HepG2 (cell line): Measurements from ENCODE around the gene SLC29A3. TPM values are rescaled to one million over a fixed set of nuclear protein-coding genes. Genes with fewer than 3 reads are reported as not detected.

ENCODE experiments used
- ELF4 ChIP-seq: sonication (generic); formaldehyde crosslinking; IDR thresholded peaks from 2 replicates; pipeline ENCODE4 v1.5.0; 2020; ENCODE audit warnings: missing genetic modification reagents, mild to moderate bottlenecking, moderate library complexity, borderline replicate concordance
- GATAD2A ChIP-seq: IDR thresholded peaks from 2 replicates; pipeline ENCODE4 v1.6.1; 2016
- IRF2 ChIP-seq: IDR thresholded peaks from 2 replicates; pipeline ENCODE4 v1.6.1; 2018; ENCODE audit warnings: missing genetic modification reagents, missing compliant biosample characterization
- JUN ChIP-seq: sonication (generic); formaldehyde crosslinking; IDR thresholded peaks from 2 replicates; pipeline ENCODE4 v1.4.0; 2020; ENCODE audit warnings: mild to moderate bottlenecking, missing genetic modification reagents
- NBN ChIP-seq: fragments of 450-650 bp; conservative IDR thresholded peaks from 2 replicates; pipeline ENCODE4 v1.6.1; 2017
- SALL1 ChIP-seq: sonication (generic); formaldehyde crosslinking; IDR thresholded peaks from 2 replicates; pipeline ENCODE4 v1.8.0; 2022; ENCODE audit warnings: mild to moderate bottlenecking, missing genetic modification reagents
- SOX6 ChIP-seq, 2 experiments: fragments of 450-650 bp in 1 of 2; sonication (generic) in 1 of 2; formaldehyde crosslinking in 1 of 2; IDR thresholded peaks; 2 replicates each; pipeline versions ENCODE4 v1.4.0 to v1.6.1; 2017 to 2020; ENCODE audit warnings: antibody characterized with exemption in 1 of 2, mild to moderate bottlenecking in 1 of 2, missing genetic modification reagents in 1 of 2
- SP140L ChIP-seq: sonication (generic); formaldehyde crosslinking; IDR thresholded peaks from 2 replicates; pipeline ENCODE4 v1.4.0; 2020; ENCODE audit warnings: missing genetic modification reagents, borderline replicate concordance
- ZNF564 ChIP-seq: sonication (generic); formaldehyde crosslinking; IDR thresholded peaks from 2 replicates; pipeline ENCODE4 v1.8.1; 2023; ENCODE audit warnings: mild to moderate bottlenecking, missing genetic modification reagents
- polyA plus RNA-seq, 8 experiments: library from polyadenylated mRNA; depleted of rRNA in 3 of 8; stranded (reverse) in 7 of 8; unstranded in 1 of 8; fragments of >200 nt; fragmentation: Illumina TruSeq in 4 of 8; extraction: Trizol in 4 of 8; gene quantifications; 2 replicates each; pipeline versions ENCODE4 v1.2.1 to v1.2.3, GENCODE V29; 2011 to 2016; ENCODE audit warnings: low read depth in 4 of 8, missing spikeins in 1 of 8, mixed read lengths in 1 of 8; ENCODE audit not compliant: insufficient read depth in 1 of 8
- total RNA-seq, 5 experiments: library from RNA; depleted of rRNA; stranded (reverse); fragments of >200 nt; fragmentation: Illumina TruSeq; extraction: Trizol; gene quantifications; 2 replicates each; pipeline ENCODE4 v1.2.3, GENCODE V29; 2016; ENCODE audit warnings: low read depth in 1 of 5
- TF ChIP-seq, protein P1 (sequence below): sonication (generic); formaldehyde crosslinking; IDR thresholded peaks from 2 replicates; pipeline ENCODE4 v1.8.0; 2022; ENCODE audit warnings: missing genetic modification reagents, mild to moderate bottlenecking, inconsistent platforms, borderline replicate concordance
- TF ChIP-seq, protein P2 (sequence below): sonication (generic); formaldehyde crosslinking; IDR thresholded peaks from 2 replicates; pipeline ENCODE4 v1.5.0; 2020; ENCODE audit warnings: mild to moderate bottlenecking, missing genetic modification reagents, moderate library complexity
- TF ChIP-seq, protein P3 (sequence below): sonication (generic); formaldehyde crosslinking; IDR thresholded peaks from 2 replicates; pipeline ENCODE4 v1.9.0; 2022; ENCODE audit warnings: low read depth, missing genetic modification reagents
- TF ChIP-seq, protein P4 (sequence below): sonication (generic); formaldehyde crosslinking; IDR thresholded peaks from 2 replicates; pipeline ENCODE4 v1.4.0; 2020; ENCODE audit warnings: missing genetic modification reagents, borderline replicate concordance

SLC29A3 gene
- total and polyA plus RNA-seq, 2 of the 13 experiments (the other 11 are each of a cell fraction or from before 2014, with no cell fraction given): 8.6 to 11.8 TPM

DNA sequence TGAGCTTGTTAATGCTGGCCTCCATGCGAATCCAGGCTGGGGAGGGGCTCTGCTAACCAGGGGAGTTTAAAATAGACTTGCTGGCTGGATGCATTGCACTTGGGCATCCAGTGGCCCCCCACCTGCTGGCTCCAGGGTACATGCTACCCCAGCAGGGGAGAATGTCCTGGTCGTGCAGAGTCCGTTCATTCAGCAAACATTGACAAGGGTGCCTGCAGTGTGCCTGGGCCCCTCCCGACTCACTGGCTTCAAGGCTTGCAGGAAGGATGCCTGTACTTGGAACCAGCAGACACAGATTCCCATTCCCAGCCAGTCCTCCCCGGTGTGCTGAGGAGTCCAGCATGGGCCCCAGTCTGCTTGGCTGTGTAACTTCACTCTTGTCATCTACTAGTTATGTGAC lies 1.5 kb downstream of the SLC29A3 start (continued):
- no peak for TF ChIP-seq ELF4 (CRISPR knock-in tag)
- no peak for TF ChIP-seq SOX6 (IDR thresholded peaks at IDR 0.05)
- TF ChIP-seq SOX6 (CRISPR knock-in tag; IDR thresholded peaks at IDR 0.05): peak; percentile 44; the same call in 1 of the 2 replicates
- TF ChIP-seq, protein P1, sequence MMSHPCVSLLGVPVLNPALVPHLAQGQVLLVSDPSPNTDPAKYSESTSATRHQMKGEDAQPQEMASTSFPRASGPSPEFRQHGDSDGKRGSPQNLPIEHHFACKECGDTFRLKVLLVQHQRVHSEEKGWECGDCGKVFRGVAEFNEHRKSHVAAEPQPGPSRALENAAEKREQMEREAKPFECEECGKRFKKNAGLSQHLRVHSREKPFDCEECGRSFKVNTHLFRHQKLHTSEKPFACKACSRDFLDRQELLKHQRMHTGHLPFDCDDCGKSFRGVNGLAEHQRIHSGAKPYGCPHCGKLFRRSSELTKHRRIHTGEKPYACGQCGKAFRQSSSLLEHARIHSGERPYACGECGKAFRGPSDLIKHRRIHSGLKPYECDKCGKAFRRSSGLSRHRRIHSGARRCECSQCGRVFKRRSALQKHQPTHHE (CRISPR knock-in tag): no peak
- TF ChIP-seq NBN: no peak
- 0 out of 2 replicates have a peak, but pooled peaks have one; percentile 33 for TF ChIP-seq GATAD2A (CRISPR knock-in tag)
- TF ChIP-seq SP140L: no peak
- TF ChIP-seq, protein P2, sequence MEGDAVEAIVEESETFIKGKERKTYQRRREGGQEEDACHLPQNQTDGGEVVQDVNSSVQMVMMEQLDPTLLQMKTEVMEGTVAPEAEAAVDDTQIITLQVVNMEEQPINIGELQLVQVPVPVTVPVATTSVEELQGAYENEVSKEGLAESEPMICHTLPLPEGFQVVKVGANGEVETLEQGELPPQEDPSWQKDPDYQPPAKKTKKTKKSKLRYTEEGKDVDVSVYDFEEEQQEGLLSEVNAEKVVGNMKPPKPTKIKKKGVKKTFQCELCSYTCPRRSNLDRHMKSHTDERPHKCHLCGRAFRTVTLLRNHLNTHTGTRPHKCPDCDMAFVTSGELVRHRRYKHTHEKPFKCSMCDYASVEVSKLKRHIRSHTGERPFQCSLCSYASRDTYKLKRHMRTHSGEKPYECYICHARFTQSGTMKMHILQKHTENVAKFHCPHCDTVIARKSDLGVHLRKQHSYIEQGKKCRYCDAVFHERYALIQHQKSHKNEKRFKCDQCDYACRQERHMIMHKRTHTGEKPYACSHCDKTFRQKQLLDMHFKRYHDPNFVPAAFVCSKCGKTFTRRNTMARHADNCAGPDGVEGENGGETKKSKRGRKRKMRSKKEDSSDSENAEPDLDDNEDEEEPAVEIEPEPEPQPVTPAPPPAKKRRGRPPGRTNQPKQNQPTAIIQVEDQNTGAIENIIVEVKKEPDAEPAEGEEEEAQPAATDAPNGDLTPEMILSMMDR (CRISPR knock-in tag): peak; percentile 34
- TF ChIP-seq, protein P3, sequence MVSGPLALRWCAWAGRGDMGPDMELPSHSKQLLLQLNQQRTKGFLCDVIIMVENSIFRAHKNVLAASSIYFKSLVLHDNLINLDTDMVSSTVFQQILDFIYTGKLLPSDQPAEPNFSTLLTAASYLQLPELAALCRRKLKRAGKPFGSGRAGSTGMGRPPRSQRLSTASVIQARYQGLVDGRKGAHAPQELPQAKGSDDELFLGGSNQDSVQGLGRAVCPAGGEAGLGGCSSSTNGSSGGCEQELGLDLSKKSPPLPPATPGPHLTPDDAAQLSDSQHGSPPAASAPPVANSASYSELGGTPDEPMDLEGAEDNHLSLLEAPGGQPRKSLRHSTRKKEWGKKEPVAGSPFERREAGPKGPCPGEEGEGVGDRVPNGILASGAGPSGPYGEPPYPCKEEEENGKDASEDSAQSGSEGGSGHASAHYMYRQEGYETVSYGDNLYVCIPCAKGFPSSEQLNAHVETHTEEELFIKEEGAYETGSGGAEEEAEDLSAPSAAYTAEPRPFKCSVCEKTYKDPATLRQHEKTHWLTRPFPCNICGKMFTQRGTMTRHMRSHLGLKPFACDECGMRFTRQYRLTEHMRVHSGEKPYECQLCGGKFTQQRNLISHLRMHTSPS (CRISPR knock-in tag): peak; percentile 54; the same call in 1 of the 2 replicates
- TF ChIP-seq, protein P4, sequence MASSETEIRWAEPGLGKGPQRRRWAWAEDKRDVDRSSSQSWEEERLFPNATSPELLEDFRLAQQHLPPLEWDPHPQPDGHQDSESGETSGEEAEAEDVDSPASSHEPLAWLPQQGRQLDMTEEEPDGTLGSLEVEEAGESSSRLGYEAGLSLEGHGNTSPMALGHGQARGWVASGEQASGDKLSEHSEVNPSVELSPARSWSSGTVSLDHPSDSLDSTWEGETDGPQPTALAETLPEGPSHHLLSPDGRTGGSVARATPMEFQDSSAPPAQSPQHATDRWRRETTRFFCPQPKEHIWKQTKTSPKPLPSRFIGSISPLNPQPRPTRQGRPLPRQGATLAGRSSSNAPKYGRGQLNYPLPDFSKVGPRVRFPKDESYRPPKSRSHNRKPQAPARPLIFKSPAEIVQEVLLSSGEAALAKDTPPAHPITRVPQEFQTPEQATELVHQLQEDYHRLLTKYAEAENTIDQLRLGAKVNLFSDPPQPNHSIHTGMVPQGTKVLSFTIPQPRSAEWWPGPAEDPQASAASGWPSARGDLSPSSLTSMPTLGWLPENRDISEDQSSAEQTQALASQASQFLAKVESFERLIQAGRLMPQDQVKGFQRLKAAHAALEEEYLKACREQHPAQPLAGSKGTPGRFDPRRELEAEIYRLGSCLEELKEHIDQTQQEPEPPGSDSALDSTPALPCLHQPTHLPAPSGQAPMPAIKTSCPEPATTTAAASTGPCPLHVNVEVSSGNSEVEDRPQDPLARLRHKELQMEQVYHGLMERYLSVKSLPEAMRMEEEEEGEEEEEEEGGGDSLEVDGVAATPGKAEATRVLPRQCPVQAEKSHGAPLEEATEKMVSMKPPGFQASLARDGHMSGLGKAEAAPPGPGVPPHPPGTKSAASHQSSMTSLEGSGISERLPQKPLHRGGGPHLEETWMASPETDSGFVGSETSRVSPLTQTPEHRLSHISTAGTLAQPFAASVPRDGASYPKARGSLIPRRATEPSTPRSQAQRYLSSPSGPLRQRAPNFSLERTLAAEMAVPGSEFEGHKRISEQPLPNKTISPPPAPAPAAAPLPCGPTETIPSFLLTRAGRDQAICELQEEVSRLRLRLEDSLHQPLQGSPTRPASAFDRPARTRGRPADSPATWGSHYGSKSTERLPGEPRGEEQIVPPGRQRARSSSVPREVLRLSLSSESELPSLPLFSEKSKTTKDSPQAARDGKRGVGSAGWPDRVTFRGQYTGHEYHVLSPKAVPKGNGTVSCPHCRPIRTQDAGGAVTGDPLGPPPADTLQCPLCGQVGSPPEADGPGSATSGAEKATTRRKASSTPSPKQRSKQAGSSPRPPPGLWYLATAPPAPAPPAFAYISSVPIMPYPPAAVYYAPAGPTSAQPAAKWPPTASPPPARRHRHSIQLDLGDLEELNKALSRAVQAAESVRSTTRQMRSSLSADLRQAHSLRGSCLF (CRISPR knock-in tag): no peak
- TF ChIP-seq IRF2 (CRISPR knock-in tag): 0 out of 2 replicates have a peak, but pooled peaks have one; percentile 59
- 0 out of 2 replicates have a peak, but pooled peaks have one; percentile 49 for TF ChIP-seq JUN
- TF ChIP-seq SALL1: peak; percentile 45
- peak; percentile 100 for TF ChIP-seq ZNF564
